Esophagus muscularis mucosa (tissue), 4 donors: ENCODE results near the gene TBX5. TPM values are rescaled to one million over a fixed set of nuclear protein-coding genes. Genes with fewer than 3 reads are reported as not detected.

Experiments
- DNase-seq: peaks from one replicate; pipeline ENCODE4 v3.0.0-alpha.2; 2017; ENCODE audit errors: extremely low spot score
- H3K27ac ChIP-seq, 4 donors: fragments of 200-600 bp; sonication (generic); replicated peaks in 1 of 4; 1 replicate in 3 of 4; 2 replicates in 1 of 4; pipeline ENCODE4 v1.5.1; 2016 to 2019; ENCODE audit warnings: mild to moderate bottlenecking in 1 of 4
- H3K27me3 ChIP-seq, 4 donors: fragments of 200-600 bp; sonication (generic); one replicate each; pipeline versions ENCODE4 v1.5.1 to v1.6.0; 2016 to 2019
- H3K36me3 ChIP-seq, 4 donors: fragments of 200-600 bp; sonication (generic); one replicate each; pipeline ENCODE4 v1.5.1; 2016 to 2019
- H3K4me1 ChIP-seq, 4 donors: fragments of 200-600 bp; sonication (generic); one replicate each; pipeline ENCODE4 v1.5.1; 2016 to 2019
- H3K4me3 ChIP-seq, 4 donors: fragments of 200-600 bp; sonication (generic); 1 replicate in 2 of 4; 2 replicates in 2 of 4; pipeline ENCODE4 v1.5.1; 2016 to 2019; ENCODE audit warnings: mild to moderate bottlenecking in 4 of 4, moderate library complexity in 1 of 4
- H3K9me3 ChIP-seq, 4 donors: fragments of 200-600 bp; sonication (generic); 1 replicate in 3 of 4; 2 replicates in 1 of 4; pipeline ENCODE4 v1.5.1; 2016 to 2019
- EP300 ChIP-seq: sonication (generic); formaldehyde crosslinking; IDR thresholded peaks from one replicate; pipeline ENCODE4 v1.6.1; 2017; ENCODE audit warnings: antibody characterized with exemption
- POLR2A ChIP-seq: fragments of 450-650 bp; IDR thresholded peaks from one replicate; pipeline ENCODE4 v1.6.1; 2017; ENCODE audit warnings: antibody characterized with exemption, moderate library complexity, mild to moderate bottlenecking, low read depth
- POLR2AphosphoS5 ChIP-seq, 2 donors: sonication (generic); formaldehyde crosslinking; IDR thresholded peaks; one replicate each; pipeline ENCODE4 v1.6.1; 2017; ENCODE audit warnings: antibody characterized with exemption in 2 of 2
- WGBS: methylation state at CpG from one replicate; pipeline ENCODE4 v1.1.5; 2018; 5-methylcytosine and 5-hydroxymethylcytosine counted together
- intact Hi-C: fragments of 100-400 bp; cut with DNase I; formaldehyde crosslinking; loops from one replicate; pipeline ENCODE4 v1.15.1; 2023
- total RNA-seq, 4 donors: library from RNA; depleted of rRNA; stranded (reverse); fragments of >200 nt; gene quantifications; one replicate each; pipeline versions ENCODE4 v1.1.0 to v1.2.1, GENCODE V29; 2016
- TF ChIP-seq, protein P1 (sequence below), 3 experiments: fragments of 200-600 bp in 2 of 3; fragments of 450-650 bp in 1 of 3; sonication (generic) in 2 of 3; IDR thresholded peaks; one replicate each; pipeline ENCODE4 v1.5.1; 2017 to 2019; ENCODE audit warnings: antibody characterized with exemption in 3 of 3, mild to moderate bottlenecking in 2 of 3, moderate library complexity in 1 of 3

Gene TBX5
- total RNA-seq, 4 donors from 2014 or later: 20.4 to 34.5 (median 26.2) TPM

DNA sequence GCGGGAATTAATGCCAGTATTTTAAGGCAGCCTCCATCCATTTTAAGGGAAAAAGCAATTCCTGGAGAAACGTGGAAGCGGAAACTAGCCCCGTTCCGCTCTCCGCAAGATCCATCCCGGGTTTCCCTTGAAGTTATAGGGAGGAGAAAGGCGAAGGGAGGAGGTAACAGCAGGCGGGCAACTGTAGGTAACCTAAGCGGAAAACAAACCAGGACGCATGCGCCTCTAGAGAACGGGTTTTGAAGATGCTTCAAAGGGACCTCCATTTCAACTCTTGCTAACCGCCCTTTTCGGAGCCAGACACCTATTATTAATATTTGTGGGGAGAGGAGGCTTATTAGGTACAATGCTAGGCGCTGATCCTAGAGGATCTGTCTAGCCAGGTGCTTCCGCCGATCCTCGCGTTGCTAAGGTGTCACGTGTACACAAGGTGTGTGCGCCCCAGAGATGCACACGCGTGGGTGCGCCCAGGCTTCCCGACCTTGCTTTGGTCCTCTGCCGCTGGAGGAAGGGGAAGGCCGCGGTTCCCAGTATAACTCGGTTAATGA lies 6.2 kb downstream of the TBX5 start:
- Histone ChIP-seq H3K4me1 (peaks cover 24 to 77% (median 65%) of the 10 kb centered on the region in 4 donors), H3K36me3 (peaks cover under 1 to 15% (median 11%) of the 10 kb centered on the region in 4 donors), H3K9me3 (no peaks in the 10 kb centered on the region), H3K27me3 (peaks cover 0 to 30% (median 2%) of the 10 kb centered on the region in 4 donors), H3K4me3 (peak overlapping the region; percentile 34 to 70 (median 60)), H3K27ac (peak overlapping the region; percentile 90 to 95 (median 92))
- intact Hi-C loops: no loop called here
- DNase-seq: no peak
- 20% methylated on average over 21 of the region's 30 CpGs for WGBS
- no peak for TF ChIP-seq EP300
- TF ChIP-seq POLR2AphosphoS5 (IDR thresholded peaks at IDR 0.05): peak; percentile 49 to 86

DNA sequence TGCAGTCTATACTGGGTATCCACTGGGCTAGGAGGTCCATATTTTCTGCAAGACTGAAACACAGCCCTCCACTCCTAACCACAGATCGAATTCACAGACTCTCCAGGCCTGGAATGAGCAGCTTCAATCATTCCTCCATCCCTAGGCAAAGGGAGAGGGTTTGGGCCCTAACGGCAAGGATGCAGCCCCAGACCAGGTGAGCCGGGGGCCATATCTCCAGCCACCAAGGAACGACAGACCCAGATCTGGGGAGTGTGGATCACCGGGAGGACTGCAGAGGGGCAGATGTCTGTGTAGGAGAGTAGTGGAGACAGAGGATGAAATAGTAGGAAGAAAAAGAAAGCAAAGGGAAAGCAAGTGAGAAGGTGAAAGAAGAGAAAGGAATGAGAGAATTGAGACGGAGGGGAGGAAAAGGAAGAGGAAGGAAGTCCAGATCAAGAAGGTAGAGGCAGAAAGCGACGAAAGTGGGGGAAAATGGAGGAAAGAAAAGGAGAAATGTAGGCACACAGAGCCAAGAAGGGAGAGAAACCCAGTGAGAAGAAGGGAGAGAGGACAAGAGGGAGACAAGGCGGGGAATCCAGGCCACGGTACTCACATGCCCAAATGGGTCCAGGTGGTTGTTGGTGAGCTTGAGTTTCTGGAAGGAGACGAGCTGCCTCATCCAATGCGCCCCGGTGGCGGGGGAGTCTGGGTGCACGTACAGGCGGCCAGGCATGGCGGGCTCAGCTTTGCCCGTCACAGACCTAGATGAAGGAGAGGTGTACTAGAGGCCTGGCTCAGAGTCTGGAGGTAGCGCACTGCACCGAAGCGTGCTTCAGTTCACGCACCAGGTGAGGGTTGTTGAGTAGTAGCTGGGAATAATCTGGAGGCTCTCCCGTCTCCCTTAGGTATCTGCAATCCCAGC lies 7.7 kb downstream of the TBX5 start:
- no peak for TF ChIP-seq POLR2AphosphoS5 (IDR thresholded peaks at IDR 0.05)
- TF ChIP-seq, protein P1, sequence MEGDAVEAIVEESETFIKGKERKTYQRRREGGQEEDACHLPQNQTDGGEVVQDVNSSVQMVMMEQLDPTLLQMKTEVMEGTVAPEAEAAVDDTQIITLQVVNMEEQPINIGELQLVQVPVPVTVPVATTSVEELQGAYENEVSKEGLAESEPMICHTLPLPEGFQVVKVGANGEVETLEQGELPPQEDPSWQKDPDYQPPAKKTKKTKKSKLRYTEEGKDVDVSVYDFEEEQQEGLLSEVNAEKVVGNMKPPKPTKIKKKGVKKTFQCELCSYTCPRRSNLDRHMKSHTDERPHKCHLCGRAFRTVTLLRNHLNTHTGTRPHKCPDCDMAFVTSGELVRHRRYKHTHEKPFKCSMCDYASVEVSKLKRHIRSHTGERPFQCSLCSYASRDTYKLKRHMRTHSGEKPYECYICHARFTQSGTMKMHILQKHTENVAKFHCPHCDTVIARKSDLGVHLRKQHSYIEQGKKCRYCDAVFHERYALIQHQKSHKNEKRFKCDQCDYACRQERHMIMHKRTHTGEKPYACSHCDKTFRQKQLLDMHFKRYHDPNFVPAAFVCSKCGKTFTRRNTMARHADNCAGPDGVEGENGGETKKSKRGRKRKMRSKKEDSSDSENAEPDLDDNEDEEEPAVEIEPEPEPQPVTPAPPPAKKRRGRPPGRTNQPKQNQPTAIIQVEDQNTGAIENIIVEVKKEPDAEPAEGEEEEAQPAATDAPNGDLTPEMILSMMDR (IDR thresholded peaks at IDR 0.05): no peak
- TF ChIP-seq POLR2A: no peak
- DNase-seq: no peak
- H3K27me3 ChIP-seq: peaks cover 0 to 23% (median 2%) of the 10 kb centered on the region in 4 donors

DNA sequence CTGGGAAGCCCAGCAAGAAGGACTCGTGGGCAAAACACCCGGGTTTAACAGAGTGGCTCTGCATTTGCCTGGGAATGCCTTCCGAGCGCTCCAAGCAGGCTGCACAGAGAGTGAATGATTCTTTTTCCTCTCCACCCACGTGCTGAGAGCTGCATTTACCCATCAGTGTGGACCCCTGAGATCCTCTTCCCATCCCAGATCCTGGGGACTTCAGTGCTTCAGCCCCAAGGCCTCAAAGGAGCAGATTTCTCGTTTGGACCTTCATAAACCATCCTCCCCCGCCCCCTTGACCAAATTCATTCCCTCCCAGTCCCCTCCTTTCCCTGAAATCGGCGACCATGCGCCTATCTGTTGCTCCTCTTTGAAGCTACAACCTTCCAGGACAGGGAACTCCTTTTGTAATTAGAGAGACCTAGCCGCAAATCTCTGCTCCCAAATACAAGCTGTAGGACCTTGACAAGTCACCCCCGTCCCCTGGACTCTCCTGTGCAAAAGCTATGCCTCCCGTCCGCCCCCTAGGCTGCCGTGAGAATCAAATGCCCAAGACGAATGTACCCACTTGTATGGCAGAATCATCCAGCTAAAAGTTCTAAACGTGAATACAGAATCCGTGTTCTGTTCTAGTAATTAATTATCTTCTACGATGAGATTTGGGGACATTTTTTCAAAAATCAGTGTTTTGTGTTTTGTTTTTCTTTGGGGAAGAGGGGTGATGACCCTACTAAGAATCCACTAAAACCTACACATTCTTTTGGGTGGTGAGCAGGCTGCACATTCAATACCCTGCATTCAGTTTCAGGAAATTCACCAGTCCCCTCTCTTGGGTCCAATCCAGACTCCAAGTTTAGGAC lies 8.8 kb downstream of the TBX5 start:
- H3K4me3 ChIP-seq: peak overlapping the region in 2 of 4 donors; percentile 28 to 31
- H3K27me3 ChIP-seq: peaks cover 0 to 19% (median 0%) of the 10 kb centered on the region in 4 donors
- H3K9me3 ChIP-seq: no peaks in the 10 kb centered on the region
- peaks cover 12 to 28% (median 17%) of the 10 kb centered on the region in 4 donors for H3K36me3 ChIP-seq
- intact Hi-C loops: no loop called here
- TF ChIP-seq, protein P1 (IDR thresholded peaks at IDR 0.05): no peak
- TF ChIP-seq POLR2A: no peak
- TF ChIP-seq POLR2AphosphoS5 (IDR thresholded peaks at IDR 0.05): no peak
- TF ChIP-seq EP300: no peak
- no peak for DNase-seq
- peaks cover 37 to 95% (median 86%) of the 10 kb centered on the region in 4 donors for H3K4me1 ChIP-seq
- H3K27ac ChIP-seq: peak overlapping the region; percentile 63 to 93 (median 72)
- 44% methylated on average over 16 of the region's 19 CpGs for WGBS

More for the DNA sequence above, 7.7 kb downstream of the TBX5 start:
- Histone ChIP-seq H3K36me3 (peaks cover 12 to 28% (median 17%) of the 10 kb centered on the region in 4 donors), H3K9me3 (no peaks in the 10 kb centered on the region), H3K27ac (peak overlapping the region; percentile 75 to 95 (median 92)), H3K4me3 (no peak overlapping the region), H3K4me1 (peaks cover 26 to 89% (median 79%) of the 10 kb centered on the region in 4 donors)
- intact Hi-C loops: no loop called here
- WGBS: 65% methylated on average over 15 of the region's 23 CpGs

DNA sequence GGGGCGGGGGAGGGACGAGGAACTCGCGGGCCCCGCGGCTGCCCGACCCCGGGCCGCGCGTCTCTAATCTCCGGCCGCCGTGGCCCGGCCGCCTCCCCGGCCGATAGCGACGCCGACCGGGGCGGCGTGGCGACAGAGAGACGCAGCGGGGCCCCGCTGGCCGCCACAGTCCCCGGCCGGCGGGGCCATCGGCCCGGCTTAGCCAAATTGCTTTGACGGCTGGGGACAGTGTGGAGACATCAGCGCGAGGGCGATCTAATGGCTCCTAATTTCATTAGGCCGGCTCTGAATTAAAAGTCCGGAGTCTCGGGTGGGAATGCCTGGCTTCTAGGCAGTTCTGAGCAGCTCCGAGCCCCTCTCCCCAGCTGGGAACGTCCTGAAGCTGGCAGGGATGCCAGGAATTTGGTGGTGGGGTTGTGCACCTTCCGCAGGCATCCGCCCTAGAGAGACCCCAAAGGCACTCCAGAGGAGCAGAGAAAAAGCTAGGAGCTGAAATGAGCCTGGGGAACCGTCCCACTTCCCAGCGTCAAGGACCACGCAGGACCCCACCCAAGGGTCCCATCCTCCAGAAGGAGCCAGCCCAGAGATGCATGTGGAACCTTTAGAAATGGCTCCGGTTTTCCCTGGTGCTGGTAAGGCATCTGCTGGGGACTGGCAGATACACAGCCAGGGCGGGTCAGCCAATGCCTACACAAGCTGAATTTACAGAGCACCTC lies 9.6 kb downstream of the TBX5 start:
- H3K27ac ChIP-seq: peak overlapping the region; percentile 61 to 75 (median 66)
- TF ChIP-seq POLR2A (no peak), POLR2AphosphoS5 (IDR thresholded peaks at IDR 0.05) (no peak), EP300 (no peak)
- TF ChIP-seq, protein P1 (IDR thresholded peaks at IDR 0.05): no peak
- intact Hi-C loops: no loop called here
- DNase-seq: no peak
- H3K36me3 ChIP-seq: peaks cover 12 to 28% (median 17%) of the 10 kb centered on the region in 4 donors
- H3K4me3 ChIP-seq: peak overlapping the region; percentile 21 to 31 (median 28)
- H3K4me1 ChIP-seq: peaks cover 32 to 95% (median 87%) of the 10 kb centered on the region in 4 donors
- no peaks in the 10 kb centered on the region for H3K9me3 ChIP-seq
- H3K27me3 ChIP-seq: peaks cover 0 to 19% (median 0%) of the 10 kb centered on the region in 4 donors
- 62% methylated on average over 41 of the region's 50 CpGs for WGBS
